Ovary (tissue), 10 donors: ENCODE measurements around the gene ZMYND11. TPM values are rescaled to one million over a fixed set of nuclear protein-coding genes. Genes with fewer than 3 reads are reported as not detected.

Experiments used
- DNase-seq, 5 donors: peaks; one replicate each; pipeline ENCODE4 v3.0.0-alpha.2; 2019 to 2020
- H3K27ac ChIP-seq, 2 donors: fragments of 200-600 bp; one replicate each; pipeline versions ENCODE4 v1.5.1 to v1.8.0; 2019 to 2022
- H3K27me3 ChIP-seq: fragments of 200-600 bp; one replicate; pipeline ENCODE4 v1.8.0; 2022
- H3K36me3 ChIP-seq: fragments of 200-600 bp; sonication (generic); one replicate; pipeline ENCODE4 v1.5.1; 2019
- H3K4me1 ChIP-seq: one replicate; pipeline ENCODE4 v1.8.1; 2013; ENCODE audit warnings: mild to moderate bottlenecking, moderate library complexity; ENCODE audit not compliant: insufficient read depth
- H3K4me3 ChIP-seq: fragments of 200-600 bp; sonication (generic); one replicate; pipeline ENCODE4 v1.5.1; 2017
- H3K9me3 ChIP-seq, 2 donors: fragments of 200-600 bp in 1 of 2; sonication (generic) in 1 of 2; one replicate each; pipeline versions ENCODE4 v1.5.1 to v1.8.1; 2013 to 2019; ENCODE audit warnings: mild to moderate bottlenecking in 1 of 2, moderate library complexity in 1 of 2
- CTCF ChIP-seq, 3 donors: fragments of 450-650 bp in 2 of 3; fragments of 200-600 bp in 1 of 3; IDR thresholded peaks; one replicate each; pipeline versions ENCODE4 v1.5.1 to v1.8.0; 2016 to 2022; ENCODE audit warnings: antibody characterized with exemption in 3 of 3, mild to moderate bottlenecking in 1 of 3
- EP300 ChIP-seq: sonication (generic); formaldehyde crosslinking; IDR thresholded peaks from one replicate; pipeline ENCODE4 v1.6.1; 2017; ENCODE audit warnings: antibody characterized with exemption
- POLR2A ChIP-seq: fragments of 450-650 bp; IDR thresholded peaks from one replicate; pipeline ENCODE4 v1.6.1; 2017; ENCODE audit warnings: antibody characterized with exemption, mild to moderate bottlenecking, moderate library complexity
- WGBS, 3 donors: extraction: QIAGEN DNeasy Blood & Tissue Kit in 1 of 3; methylation state at CpG; one replicate each; pipeline versions ENCODE4 v1.1.5 to v1.1.7; 2013 to 2017; 5-methylcytosine and 5-hydroxymethylcytosine counted together
- intact Hi-C, 4 donors: fragments of 100-400 bp; cut with DNase I; formaldehyde crosslinking; loops; one replicate each; pipeline versions ENCODE4 v1.11.0 to v1.15.1; 2022 to 2023
- long read RNA-seq, 3 donors: library from polyadenylated mRNA in 2 of 3; unstranded in 2 of 3; transcript quantifications; one replicate each; pipeline ENCODE4 v2.0.0 and lab custom pipeline, GENCODE V29; 2021 to 2026
- polyA plus RNA-seq, 2 donors: library from polyadenylated mRNA; stranded (reverse); fragments of 200-250 nt in 1 of 2; fragments of 350-450 nt in 1 of 2; fragmentation: Illumina TruSeq in 1 of 2; extraction: RNeasy Lipid Tissue Mini Kit (QIAGEN cat#74804) in 1 of 2; gene quantifications; one replicate each; pipeline ENCODE4 v1.2.3, GENCODE V29; 2013 to 2014
- total RNA-seq, 7 donors: library from RNA; depleted of rRNA in 2 of 7; stranded (reverse); fragments of >200 nt in 2 of 7; fragmentation: NEBNext Ultra II Directional in 3 of 7; extraction: Animal tissue kit (Norgen Biotek cat#: 25700) in 3 of 7; gene quantifications; one replicate each; pipeline versions ENCODE4 v1.1.0 to v1.2.4, GENCODE V29; 2016 to 2023
- donor health status: DM: no; HTN: no; CAD: no; lungs with moderate emphysema.
- donor health status: DM: no; HTN: no; CAD: no.
- donor health status: Bipolar disorder and iron deficiency.
- donor health status: DM: yes; HTN: yes; CAD: no.
- donor health status: DM: no; HTN: no; CAD: no.
- donor health status: DM: yes; HTN: yes; CAD: no.

Gene ZMYND11
- total RNA-seq (10 to 100 TPM; 48.4 to 93.6 (median 83.5) TPM), polyA plus RNA-seq (10 to 100 TPM; 50.7 to 92.4 TPM)
- long read RNA-seq, donor 1, full-length matches to known transcripts: 2 of 46 reads
- long read RNA-seq, donor 1, partial matches to known transcripts: 30 of 46 reads
- long read RNA-seq, donor 1, other reads (novel, unspliced or antisense): 14 of 46 reads
- long read RNA-seq, donor 2, partial matches to known transcripts: 20 of 24 reads
- long read RNA-seq, donor 2, other reads (novel, unspliced or antisense): 0 of 24 reads
- long read RNA-seq, donor 3, full-length matches to known transcripts: 50 of 192 reads
- long read RNA-seq, donor 3, partial matches to known transcripts: 19 of 192 reads
- long read RNA-seq, donor 3, other reads (novel, unspliced or antisense): 123 of 192 reads

GRCh38 chr10:135132-135600, at the start of gene ZMYND11:
Gene ZMYND11 (plus strand): TSS chr10:135455. CDS start chr10:180013, 44,558 bp downstream.
- peak within 1 kb of the TSS; percentile 58 for H3K4me3 ChIP-seq
- H3K9me3 ChIP-seq: no peaks in the 10 kb centered on the region
- H3K27me3 ChIP-seq: no peaks in the 10 kb centered on the region
- peak within 1 kb of the TSS; percentile 99 to 100 for H3K27ac ChIP-seq
- intact Hi-C loops: no loop called here
- DNase-seq: peak; percentile 67 to 83 (median 76)
- no peaks in the 10 kb centered on the region for H3K36me3 ChIP-seq
- TF ChIP-seq POLR2A: no peak
- TF ChIP-seq CTCF (IDR thresholded peaks at IDR 0.05): peak in 1 of 3 donors; percentile 3
- H3K4me1 ChIP-seq: peaks cover 10% of the 10 kb centered on the region
- WGBS, 3 donors: 1 to 3% (median 1%) methylated on average over 32 to 73 of the region's 73 CpGs

- Histone ChIP-seq H3K4me3 (no peak overlapping the region), H3K36me3 (no peaks in the 10 kb centered on the region), H3K27me3 (peaks cover 2% of the 10 kb centered on the region), H3K9me3 (no peaks in the 10 kb centered on the region), H3K27ac (no peak overlapping the region), H3K4me1 (no peaks in the 10 kb centered on the region)
- no peak for TF ChIP-seq EP300
- no peak for TF ChIP-seq POLR2A
- no peak for TF ChIP-seq CTCF (IDR thresholded peaks at IDR 0.05)
- 78 to 84% (median 82%) methylated on average over 8 to 10 of the region's 10 CpGs for WGBS, 3 donors
- no peak for DNase-seq
- intact Hi-C loops: no loop called here
Observed at GRCh38 chr10:86031-86430, 49.2 kb upstream of the ZMYND11 start.

- no peak overlapping the region for H3K27ac ChIP-seq
- intact Hi-C loops: no loop called here
- no peak overlapping the region for H3K4me3 ChIP-seq
- peaks cover 2% of the 10 kb centered on the region for H3K27me3 ChIP-seq
- no peaks in the 10 kb centered on the region for H3K9me3 ChIP-seq
- DNase-seq: no peak
- no peaks in the 10 kb centered on the region for H3K4me1 ChIP-seq
- no peaks in the 10 kb centered on the region for H3K36me3 ChIP-seq
- 78 to 85% (median 81%) methylated on average over 19 of the region's 19 CpGs for WGBS, 3 donors
- no peak for TF ChIP-seq POLR2A
- no peak for TF ChIP-seq EP300
- no peak for TF ChIP-seq CTCF (IDR thresholded peaks at IDR 0.05)
Observed at GRCh38 chr10:87177-88080, 47.8 kb upstream of the ZMYND11 start.

GRCh38 chr10:88253-88652, 47.0 kb upstream of the ZMYND11 start:
- intact Hi-C loops: no loop called here
- Histone ChIP-seq H3K4me3 (no peak overlapping the region), H3K9me3 (no peaks in the 10 kb centered on the region), H3K36me3 (no peaks in the 10 kb centered on the region), H3K27ac (no peak overlapping the region), H3K27me3 (peaks cover 2% of the 10 kb centered on the region), H3K4me1 (no peaks in the 10 kb centered on the region)
- DNase-seq: no peak
- TF ChIP-seq POLR2A (no peak), CTCF (IDR thresholded peaks at IDR 0.05) (no peak), EP300 (no peak)
- 50 to 52% (median 51%) methylated on average over 4 of the region's 4 CpGs for WGBS, 3 donors
